DND-41 (cell line): ENCODE results near the gene FDX1.

Source experiments
- ATAC-seq: fragments of 200-7000 bp; cut with Tn5 transposase; 3 replicates; pipeline ENCODE4 v1.9.1; 2021; ENCODE audit warnings: low read depth; ENCODE audit not compliant: insufficient read depth
- DNase-seq: peaks from one replicate; pipeline ENCODE4 v3.0.0-alpha.2; 2020
- H2AFZ ChIP-seq: 2 replicates; pipeline ENCODE4 v1.6.0; 2012; ENCODE audit warnings: low read depth, low read length
- H3K27ac ChIP-seq: 2 replicates; pipeline ENCODE4 v1.5.1; 2012; ENCODE audit warnings: low read length, inconsistent platforms
- H3K27me3 ChIP-seq: fragments of 200-600 bp; sonication (generic); 2 replicates; pipeline ENCODE4 v1.6.0; 2012; ENCODE audit warnings: low read length, mild to moderate bottlenecking, inconsistent platforms; ENCODE audit not compliant: insufficient read depth, poor library complexity
- H3K36me3 ChIP-seq: 2 replicates; pipeline ENCODE4 v1.5.1; 2012; ENCODE audit warnings: low read length, inconsistent platforms; ENCODE audit not compliant: insufficient read depth
- H3K4me1 ChIP-seq: 2 replicates; pipeline ENCODE4 v1.5.1; 2012; ENCODE audit warnings: mild to moderate bottlenecking, low read length; ENCODE audit not compliant: insufficient read depth
- H3K4me2 ChIP-seq: 2 replicates; pipeline ENCODE4 v1.6.0; 2012; ENCODE audit warnings: mild to moderate bottlenecking, moderate library complexity, low read length, inconsistent platforms; ENCODE audit not compliant: insufficient read depth
- H3K4me3 ChIP-seq, 2 experiments: fragments of 200-600 bp in 1 of 2; shearing (Covaris generic) in 1 of 2; 2 replicates each; pipeline ENCODE4 v1.5.1; 2012 to 2016; ENCODE audit warnings: inconsistent platforms in 2 of 2, low read length in 2 of 2, mild to moderate bottlenecking in 2 of 2, low read depth in 1 of 2, moderate library complexity in 1 of 2
- H3K79me2 ChIP-seq: 2 replicates; pipeline ENCODE4 v1.6.0; 2012; ENCODE audit warnings: low read length, inconsistent platforms; ENCODE audit not compliant: insufficient read depth
- H3K9ac ChIP-seq: 2 replicates; pipeline ENCODE4 v1.6.0; 2012; ENCODE audit warnings: low read depth, mild to moderate bottlenecking, inconsistent platforms, low read length, moderate library complexity
- H3K9me3 ChIP-seq: 2 replicates; pipeline ENCODE4 v1.5.1; 2012; ENCODE audit warnings: low read length, moderate library complexity, mild to moderate bottlenecking, inconsistent platforms; ENCODE audit not compliant: insufficient read depth, severe bottlenecking
- H4K20me1 ChIP-seq: 2 replicates; pipeline ENCODE4 v1.6.0; 2012; ENCODE audit warnings: low read length; ENCODE audit not compliant: insufficient read depth
- EZH2 ChIP-seq: IDR thresholded peaks from 3 replicates; pipeline ENCODE4 v1.6.1; 2012; ENCODE audit warnings: borderline replicate concordance, low read depth, mild to moderate bottlenecking, moderate library complexity, low read length, inconsistent platforms; ENCODE audit not compliant: severe bottlenecking
- TF ChIP-seq, protein P1 (sequence below): IDR thresholded peaks from 2 replicates; pipeline ENCODE4 v1.5.1; 2012; ENCODE audit warnings: borderline replicate concordance, low read length, moderate library complexity, mild to moderate bottlenecking; ENCODE audit not compliant: poor library complexity, severe bottlenecking; ENCODE audit errors: extremely low read depth

Gene FDX1

DNA sequence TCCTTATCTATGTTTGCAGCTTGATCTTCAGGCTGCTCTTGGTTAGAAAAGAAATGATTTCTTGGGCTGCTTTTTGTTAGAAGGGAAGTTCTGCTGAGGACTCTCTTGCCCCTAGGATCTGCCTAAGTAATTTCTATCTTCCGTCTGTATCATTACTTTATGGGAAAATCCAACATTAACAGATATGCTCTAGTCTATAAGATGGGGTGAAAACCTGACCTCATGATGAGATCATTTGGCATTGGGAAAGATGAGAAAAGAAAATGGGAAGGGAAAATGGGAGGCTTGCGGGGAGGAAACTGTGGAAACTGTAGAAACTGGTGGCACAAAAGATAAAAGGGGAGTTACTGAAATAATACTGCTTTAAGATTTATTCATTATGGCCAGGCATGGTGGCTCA, 63.6 kb downstream of the FDX1 start:
- ATAC-seq (no peak), DNase-seq (no peak)
- no peaks in the 10 kb centered on the region for H4K20me1 ChIP-seq
- no peak overlapping the region for H3K4me2 ChIP-seq
- H3K36me3 ChIP-seq = no peaks in the 10 kb centered on the region
- no peak overlapping the region for H3K9ac ChIP-seq
- TF ChIP-seq, protein P1, sequence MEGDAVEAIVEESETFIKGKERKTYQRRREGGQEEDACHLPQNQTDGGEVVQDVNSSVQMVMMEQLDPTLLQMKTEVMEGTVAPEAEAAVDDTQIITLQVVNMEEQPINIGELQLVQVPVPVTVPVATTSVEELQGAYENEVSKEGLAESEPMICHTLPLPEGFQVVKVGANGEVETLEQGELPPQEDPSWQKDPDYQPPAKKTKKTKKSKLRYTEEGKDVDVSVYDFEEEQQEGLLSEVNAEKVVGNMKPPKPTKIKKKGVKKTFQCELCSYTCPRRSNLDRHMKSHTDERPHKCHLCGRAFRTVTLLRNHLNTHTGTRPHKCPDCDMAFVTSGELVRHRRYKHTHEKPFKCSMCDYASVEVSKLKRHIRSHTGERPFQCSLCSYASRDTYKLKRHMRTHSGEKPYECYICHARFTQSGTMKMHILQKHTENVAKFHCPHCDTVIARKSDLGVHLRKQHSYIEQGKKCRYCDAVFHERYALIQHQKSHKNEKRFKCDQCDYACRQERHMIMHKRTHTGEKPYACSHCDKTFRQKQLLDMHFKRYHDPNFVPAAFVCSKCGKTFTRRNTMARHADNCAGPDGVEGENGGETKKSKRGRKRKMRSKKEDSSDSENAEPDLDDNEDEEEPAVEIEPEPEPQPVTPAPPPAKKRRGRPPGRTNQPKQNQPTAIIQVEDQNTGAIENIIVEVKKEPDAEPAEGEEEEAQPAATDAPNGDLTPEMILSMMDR = no peak
- no peak for TF ChIP-seq EZH2
- H3K4me1 ChIP-seq = no peaks in the 10 kb centered on the region
- H3K4me3 ChIP-seq = no peak overlapping the region
- H3K79me2 ChIP-seq = no peaks in the 10 kb centered on the region
- no peak overlapping the region for H2AFZ ChIP-seq
- no peaks in the 10 kb centered on the region for H3K9me3 ChIP-seq
- no peaks in the 10 kb centered on the region for H3K27me3 ChIP-seq
- H3K27ac ChIP-seq = no peak overlapping the region

DNA sequence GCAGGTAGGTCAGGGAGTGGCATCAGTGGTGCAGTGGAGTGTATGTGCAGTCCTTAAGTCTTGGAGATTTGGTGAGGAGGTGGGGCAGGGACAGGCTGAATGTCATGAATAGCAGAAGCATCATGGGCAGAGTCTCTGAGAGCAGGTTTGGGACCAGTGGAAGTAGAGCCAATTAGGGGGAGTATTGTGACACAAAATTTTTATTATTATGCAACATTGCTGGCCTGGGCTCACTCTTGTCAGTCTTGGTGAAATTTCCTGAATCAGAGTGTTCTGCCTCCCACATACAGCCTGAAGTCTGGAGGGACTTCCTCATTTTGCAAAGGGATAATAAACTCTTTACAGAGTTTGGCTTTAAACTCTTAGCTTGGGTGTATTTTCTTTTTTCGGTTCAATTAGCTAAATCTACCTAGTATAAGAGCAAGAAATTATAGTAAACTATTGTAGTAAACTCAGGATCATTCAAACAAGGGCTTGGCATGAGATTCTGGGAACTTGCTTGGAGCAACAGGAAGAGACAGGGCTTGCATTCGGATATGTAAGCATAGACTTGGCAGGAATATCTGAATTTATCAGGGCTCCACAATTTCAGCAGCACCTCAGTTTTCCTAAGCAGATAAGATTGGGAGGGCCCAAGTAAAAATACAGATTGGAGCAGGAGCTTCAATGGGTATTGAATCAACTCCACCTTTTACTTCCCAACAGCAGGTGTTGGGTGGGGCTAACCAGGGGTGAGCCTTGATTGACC, 67.7 kb downstream of the FDX1 start:
- no peaks in the 10 kb centered on the region for H3K36me3 ChIP-seq
- H4K20me1 ChIP-seq = no peaks in the 10 kb centered on the region
- no peak overlapping the region for H3K27ac ChIP-seq
- H3K27me3 ChIP-seq = no peaks in the 10 kb centered on the region
- ATAC-seq = no peak
- H3K9ac ChIP-seq = no peak overlapping the region
- H3K4me3 ChIP-seq = no peak overlapping the region
- no peak overlapping the region for H2AFZ ChIP-seq
- no peak for DNase-seq
- H3K79me2 ChIP-seq = no peaks in the 10 kb centered on the region
- no peaks in the 10 kb centered on the region for H3K9me3 ChIP-seq
- H3K4me2 ChIP-seq = no peak overlapping the region
- no peaks in the 10 kb centered on the region for H3K4me1 ChIP-seq
- TF ChIP-seq EZH2 = no peak
- TF ChIP-seq, protein P1 = no peak

DNA sequence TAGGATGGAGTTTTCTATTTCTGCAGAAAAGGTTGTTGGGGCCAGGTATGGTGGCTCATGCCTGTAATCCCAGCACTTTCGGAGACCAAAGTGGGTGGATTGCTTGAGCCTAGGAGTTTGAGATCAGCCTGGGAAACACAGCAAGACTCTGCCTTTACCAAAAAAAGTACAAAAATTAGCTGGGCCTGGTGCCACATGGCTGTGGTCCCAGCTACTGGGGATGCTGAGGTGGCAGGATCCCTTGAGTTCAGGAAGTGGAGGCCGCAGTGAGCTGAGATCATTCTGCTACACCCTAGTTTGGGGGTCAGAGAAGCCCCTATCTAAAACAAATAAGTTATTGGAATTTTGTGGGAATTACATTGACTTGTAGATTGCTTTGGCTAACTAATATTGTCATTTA, 71.7 kb downstream of the FDX1 start:
- Histone ChIP-seq H2AFZ (no peak overlapping the region), H3K27ac (no peak overlapping the region), H3K79me2 (no peaks in the 10 kb centered on the region), H3K36me3 (no peaks in the 10 kb centered on the region), H3K4me3 (no peak overlapping the region), H4K20me1 (no peaks in the 10 kb centered on the region), H3K4me2 (no peak overlapping the region), H3K27me3 (no peaks in the 10 kb centered on the region), H3K9ac (no peak overlapping the region), H3K4me1 (no peaks in the 10 kb centered on the region), H3K9me3 (no peaks in the 10 kb centered on the region)
- TF ChIP-seq EZH2 = no peak
- ATAC-seq (no peak), DNase-seq (no peak)

DNA sequence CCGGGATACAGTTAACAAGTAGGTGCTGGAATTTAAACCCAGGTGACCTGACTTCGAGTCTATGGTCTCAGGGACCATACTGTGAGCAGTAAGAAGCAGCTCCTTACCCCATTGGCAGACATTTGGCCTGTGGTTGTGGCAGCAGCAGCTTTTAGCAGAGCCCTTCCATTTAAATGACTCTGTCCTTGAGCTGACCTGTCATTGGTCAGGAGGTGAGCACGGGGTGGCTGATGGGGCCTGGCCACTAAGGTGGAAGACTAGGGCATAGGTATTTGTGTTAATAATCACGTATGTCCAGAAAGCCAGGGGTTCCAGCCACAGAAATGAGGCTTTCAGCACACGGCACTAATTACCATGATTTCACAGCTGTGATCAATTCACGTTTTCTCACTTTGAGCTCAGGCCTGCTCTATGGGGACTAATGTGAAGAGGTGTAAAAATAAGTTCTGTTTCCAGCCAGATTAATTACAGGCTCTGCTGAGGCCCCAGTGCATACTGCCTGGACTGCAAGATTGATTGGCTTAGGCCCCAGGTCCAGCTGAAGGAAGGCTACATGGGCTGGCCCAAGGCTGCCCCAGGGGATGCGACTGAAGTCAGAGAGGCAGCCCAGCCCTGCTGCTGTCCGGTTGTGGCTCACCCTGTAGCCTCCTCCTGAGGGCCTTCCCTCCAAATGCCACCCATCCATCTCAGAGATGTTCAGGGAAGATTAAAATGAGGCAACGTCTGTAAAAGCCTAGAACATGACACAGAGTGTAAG, 76.0 kb downstream of the FDX1 start:
- H3K27me3 ChIP-seq = no peaks in the 10 kb centered on the region
- no peak overlapping the region for H3K4me2 ChIP-seq
- H4K20me1 ChIP-seq = no peaks in the 10 kb centered on the region
- H3K4me1 ChIP-seq = no peaks in the 10 kb centered on the region
- DNase-seq (no peak), ATAC-seq (no peak)
- H3K36me3 ChIP-seq = no peaks in the 10 kb centered on the region
- no peak overlapping the region for H3K9ac ChIP-seq
- no peak overlapping the region for H3K4me3 ChIP-seq
- no peaks in the 10 kb centered on the region for H3K79me2 ChIP-seq
- H2AFZ ChIP-seq = no peak overlapping the region
- H3K27ac ChIP-seq = no peak overlapping the region
- H3K9me3 ChIP-seq = no peaks in the 10 kb centered on the region
- TF ChIP-seq, protein P1 = no peak
- TF ChIP-seq EZH2 = no peak
